ENCODE data around the gene PRKAG1. TPM values are rescaled to one million over a fixed set of nuclear protein-coding genes. Genes with fewer than 3 reads are reported as not detected.

The PRKAG1 gene
- polyA plus RNA-seq, 3 donors = 35.9 to 58.9 (median 50.1) TPM

- Histone ChIP-seq H3K4me2 (replicated peaks; ENCODE audit: extremely low read depth, low read length, poor library complexity, severe bottlenecking) (peak overlapping the region; percentile 98), H3K4me1 (ENCODE audit: control insufficient read depth in 1 of 2, insufficient read depth in 2 of 2, low read length in 2 of 2) (peaks cover 25 to 28% of the 10 kb centered on the region in 2 donors), H2AFZ (ENCODE audit: insufficient read depth, low read depth, low read length, poor library complexity, severe bottlenecking) (no peak overlapping the region), H3K9ac (ENCODE audit: insufficient read depth, low read length, poor library complexity, severe bottlenecking) (peak overlapping the region; percentile 97), H3K9me3 (replicated peaks in 1 of 2; ENCODE audit: control insufficient read depth in 1 of 2, insufficient read depth in 1 of 2, low read length in 2 of 2) (no peaks in the 10 kb centered on the region), H3K4me3 (replicated peaks in 1 of 3; ENCODE audit: low read depth in 2 of 3, low read length in 3 of 3) (peak overlapping the region; percentile 41 to 96 (median 94)), H3K27ac (ENCODE audit: low read depth in 1 of 2, low read length in 2 of 2) (peak overlapping the region; percentile 94 to 100), H3K79me2 (ENCODE audit: insufficient read depth, low read length) (peaks cover 42% of the 10 kb centered on the region), H3K36me3 (replicated peaks in 1 of 2; ENCODE audit: control insufficient read depth in 1 of 2, insufficient read depth in 2 of 2, low read length in 2 of 2) (peaks cover 32 to 35% of the 10 kb centered on the region in 2 donors), H4K20me1 (ENCODE audit: insufficient read depth, low read length) (peaks cover 12% of the 10 kb centered on the region), H3K27me3 (ENCODE audit: control insufficient read depth in 2 of 2, insufficient read depth in 2 of 2, low read length in 2 of 2) (no peaks in the 10 kb centered on the region)
- peaks cover 0 to 2% (median 0%) of the 10 kb centered on the region in 7 donors for H3K9me3 Mint-ChIP-seq
- H3K27ac Mint-ChIP-seq = peak overlapping the region; percentile 98 to 100 (median 99)
- H3K4me1 Mint-ChIP-seq = peaks cover 29% of the 10 kb centered on the region
- TF ChIP-seq CTCF (IDR thresholded peaks at IDR 0.05) = no peak
- no peak for DNase-seq
- intact Hi-C loops (cut with micrococcal nuclease) = loop anchor here (5.0 kb wide), 1 partner anchor 38 kb away; no protein-coding TSS in a partner anchor
- peaks cover 43 to 53% of the 10 kb centered on the region in 2 donors for H3K36me3 Mint-ChIP-seq
- WGBS (ENCODE audit: insufficient coverage) = no CpG with 5 or more reads among the region's 8 CpGs
- peak overlapping the region; percentile 89 to 96 for H3K4me3 Mint-ChIP-seq
- H3K27me3 Mint-ChIP-seq (ENCODE audit: low read depth in 3 of 3) = peaks cover 0 to 4% (median 0%) of the 10 kb centered on the region in 3 donors
These were observed 499 bp upstream of the PRKAG1 start for GRCh38 chr12:49019120-49019430.

- Histone ChIP-seq H3K9me3 (replicated peaks in 1 of 2; ENCODE audit: control insufficient read depth in 1 of 2, insufficient read depth in 1 of 2, low read length in 2 of 2) (no peaks in the 10 kb centered on the region), H3K9ac (ENCODE audit: insufficient read depth, low read length, poor library complexity, severe bottlenecking) (peak overlapping the region; percentile 97), H3K4me1 (ENCODE audit: control insufficient read depth in 1 of 2, insufficient read depth in 2 of 2, low read length in 2 of 2) (peaks cover 25 to 28% of the 10 kb centered on the region in 2 donors), H3K4me2 (replicated peaks; ENCODE audit: extremely low read depth, low read length, poor library complexity, severe bottlenecking) (peak overlapping the region; percentile 98), H3K79me2 (ENCODE audit: insufficient read depth, low read length) (peaks cover 42% of the 10 kb centered on the region), H2AFZ (ENCODE audit: insufficient read depth, low read depth, low read length, poor library complexity, severe bottlenecking) (peak overlapping the region; percentile 77), H3K27ac (ENCODE audit: low read depth in 1 of 2, low read length in 2 of 2) (peak overlapping the region; percentile 94 to 100), H3K27me3 (ENCODE audit: control insufficient read depth in 2 of 2, insufficient read depth in 2 of 2, low read length in 2 of 2) (no peaks in the 10 kb centered on the region), H4K20me1 (ENCODE audit: insufficient read depth, low read length) (peaks cover 16% of the 10 kb centered on the region), H3K4me3 (replicated peaks in 1 of 3; ENCODE audit: low read depth in 2 of 3, low read length in 3 of 3) (peak overlapping the region; percentile 68 to 96 (median 94)), H3K36me3 (replicated peaks in 1 of 2; ENCODE audit: control insufficient read depth in 1 of 2, insufficient read depth in 2 of 2, low read length in 2 of 2) (peaks cover 23 to 30% of the 10 kb centered on the region in 2 donors)
- peaks cover 39 to 49% of the 10 kb centered on the region in 2 donors for H3K36me3 Mint-ChIP-seq
- H3K9me3 Mint-ChIP-seq = peaks cover 0 to 2% (median 0%) of the 10 kb centered on the region in 7 donors
- intact Hi-C loops (cut with micrococcal nuclease) = loop anchor here (5.0 kb wide), 1 partner anchor 39 kb away; no protein-coding TSS in a partner anchor
- H3K4me3 Mint-ChIP-seq = peak overlapping the region; percentile 89 to 96
- peaks cover 0 to 4% (median 0%) of the 10 kb centered on the region in 3 donors for H3K27me3 Mint-ChIP-seq (ENCODE audit: low read depth in 3 of 3)
- TF ChIP-seq CTCF (IDR thresholded peaks at IDR 0.05) = no peak
- peaks cover 29% of the 10 kb centered on the region for H3K4me1 Mint-ChIP-seq
- 0% methylated on average over 4 of the region's 8 CpGs for WGBS (ENCODE audit: insufficient coverage)
- H3K27ac Mint-ChIP-seq = peak overlapping the region; percentile 98 to 100 (median 99)
- peak; percentile 52 to 55 (median 53) for DNase-seq
These were observed 700 bp downstream of the PRKAG1 start for GRCh38 chr12:49017891-49018260.
